Vagina (tissue), 2 donors: ENCODE measurements around the gene SLC34A3.

Source experiments
- POLR2A ChIP-seq, 2 donors: fragments of 450-650 bp; IDR thresholded peaks; one replicate each; pipeline ENCODE4 v1.6.1; 2017; ENCODE audit warnings: antibody characterized with exemption in 2 of 2, mild to moderate bottlenecking in 2 of 2, moderate library complexity in 2 of 2
- POLR2AphosphoS5 ChIP-seq, 2 donors: sonication (generic); formaldehyde crosslinking; IDR thresholded peaks; one replicate each; pipeline ENCODE4 v1.9.0; 2017; ENCODE audit warnings: antibody characterized with exemption in 2 of 2, mild to moderate bottlenecking in 2 of 2, low read depth in 1 of 2; ENCODE audit not compliant: insufficient read depth in 1 of 2
- TF ChIP-seq, protein P1 (sequence below), 3 experiments: fragments of 450-650 bp in 2 of 3; fragments of 200-600 bp in 1 of 3; sonication (generic) in 1 of 3; IDR thresholded peaks; one replicate each; pipeline ENCODE4 v1.5.1; 2017 to 2019; ENCODE audit warnings: antibody characterized with exemption in 3 of 3, mild to moderate bottlenecking in 2 of 3, moderate library complexity in 2 of 3

DNA sequence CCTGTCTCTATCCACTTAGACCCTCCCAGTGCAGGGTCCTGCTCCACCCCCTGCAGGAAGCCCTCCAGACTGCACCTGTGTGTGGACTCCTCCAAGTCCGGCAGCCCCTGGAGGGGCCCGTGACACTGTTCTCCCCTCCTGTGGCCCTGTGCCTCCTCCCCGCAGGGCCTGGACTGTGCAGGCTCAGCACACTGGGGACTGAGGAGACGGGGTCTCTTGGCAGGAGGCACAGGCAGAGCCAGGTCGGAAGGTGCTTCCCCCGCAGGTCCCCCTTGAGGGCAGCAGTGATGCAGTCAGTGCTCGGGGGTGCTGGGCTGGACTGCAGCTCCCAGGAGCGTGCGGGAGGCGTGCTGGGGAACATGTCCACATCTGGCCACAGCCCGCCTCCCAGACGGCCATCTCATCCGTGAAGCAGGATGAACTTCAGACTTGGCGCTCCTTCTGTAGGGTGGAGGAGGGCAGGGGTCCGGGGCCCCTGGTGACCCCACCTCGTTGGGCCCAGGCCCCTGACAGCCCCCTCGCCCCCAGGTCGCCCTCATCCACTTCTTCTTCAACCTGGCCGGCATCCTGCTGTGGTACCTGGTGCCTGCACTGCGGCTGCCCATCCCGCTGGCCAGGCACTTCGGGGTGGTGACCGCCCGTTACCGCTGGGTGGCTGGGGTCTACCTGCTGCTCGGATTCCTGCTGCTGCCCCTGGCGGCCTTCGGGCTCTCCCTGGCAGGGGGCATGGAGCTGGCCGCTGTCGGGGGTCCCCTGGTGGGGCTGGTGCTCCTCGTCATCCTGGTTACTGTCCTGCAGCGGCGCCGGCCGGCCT lies 4.9 kb downstream of the SLC34A3 start:
- TF ChIP-seq, protein P1, sequence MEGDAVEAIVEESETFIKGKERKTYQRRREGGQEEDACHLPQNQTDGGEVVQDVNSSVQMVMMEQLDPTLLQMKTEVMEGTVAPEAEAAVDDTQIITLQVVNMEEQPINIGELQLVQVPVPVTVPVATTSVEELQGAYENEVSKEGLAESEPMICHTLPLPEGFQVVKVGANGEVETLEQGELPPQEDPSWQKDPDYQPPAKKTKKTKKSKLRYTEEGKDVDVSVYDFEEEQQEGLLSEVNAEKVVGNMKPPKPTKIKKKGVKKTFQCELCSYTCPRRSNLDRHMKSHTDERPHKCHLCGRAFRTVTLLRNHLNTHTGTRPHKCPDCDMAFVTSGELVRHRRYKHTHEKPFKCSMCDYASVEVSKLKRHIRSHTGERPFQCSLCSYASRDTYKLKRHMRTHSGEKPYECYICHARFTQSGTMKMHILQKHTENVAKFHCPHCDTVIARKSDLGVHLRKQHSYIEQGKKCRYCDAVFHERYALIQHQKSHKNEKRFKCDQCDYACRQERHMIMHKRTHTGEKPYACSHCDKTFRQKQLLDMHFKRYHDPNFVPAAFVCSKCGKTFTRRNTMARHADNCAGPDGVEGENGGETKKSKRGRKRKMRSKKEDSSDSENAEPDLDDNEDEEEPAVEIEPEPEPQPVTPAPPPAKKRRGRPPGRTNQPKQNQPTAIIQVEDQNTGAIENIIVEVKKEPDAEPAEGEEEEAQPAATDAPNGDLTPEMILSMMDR (IDR thresholded peaks at IDR 0.05) = no peak
- TF ChIP-seq POLR2A (IDR thresholded peaks at IDR 0.05) (no peak), POLR2AphosphoS5 (IDR thresholded peaks at IDR 0.05; ENCODE audit: insufficient read depth in 1 of 2, low read depth in 1 of 2) (no peak)
